ENCODE measurements around the gene IPO11. TPM values are rescaled to one million over a fixed set of nuclear protein-coding genes. Genes with fewer than 3 reads are reported as not detected.

Gene IPO11
- total and polyA plus RNA-seq, 2 of the 13 experiments (the other 11 are each of a cell fraction or from before 2014, with no cell fraction given), result 13.9 to 24.4 TPM

GRCh38 chr5:62412549-62413329, at the start of gene IPO11 (continued):
- TF ChIP-seq ZNF850 (CRISPR knock-in tag; conservative IDR thresholded peaks at IDR 0.05) (no peak), ZNF883 (CRISPR knock-in tag; IDR thresholded peaks at IDR 0.05; ENCODE audit: not compliant biosample characterization) (peak; percentile 35), HBP1 (CRISPR knock-in tag; IDR thresholded peaks at IDR 0.05; ENCODE audit: low read depth) (peak; percentile 94), NFAT5 (CRISPR knock-in tag; IDR thresholded peaks at IDR 0.05) (no peak), ZBTB42 (CRISPR knock-in tag; IDR thresholded peaks at IDR 0.05) (no peak), JUN (CRISPR knock-in tag; IDR thresholded peaks at IDR 0.05) (no peak), KLF6 (CRISPR knock-in tag; IDR thresholded peaks at IDR 0.05) (peak; percentile 31; the same call in 1 of the 2 replicates), KDM4B (CRISPR knock-in tag; IDR thresholded peaks at IDR 0.05) (no peak; the same call in 1 of the 2 replicates), CENPX (CRISPR knock-in tag; IDR thresholded peaks at IDR 0.05) (no peak), ZNF790 (CRISPR knock-in tag; IDR thresholded peaks at IDR 0.05; ENCODE audit: borderline replicate concordance) (no peak), ZFP62 (CRISPR knock-in tag; IDR thresholded peaks at IDR 0.05) (no peak), CHCHD3 (CRISPR knock-in tag; IDR thresholded peaks at IDR 0.05) (no peak), ZMAT3 (CRISPR knock-in tag; conservative IDR thresholded peaks at IDR 0.05) (no peak), HOXA7 (CRISPR knock-in tag; IDR thresholded peaks at IDR 0.05) (no peak), NCOA1 (CRISPR knock-in tag; IDR thresholded peaks at IDR 0.05) (peak; percentile 74; the same call in 1 of the 2 replicates), TAF1 (CRISPR knock-in tag; IDR thresholded peaks at IDR 0.05) (peak; percentile 86), HHEX (CRISPR knock-in tag; IDR thresholded peaks at IDR 0.05) (no peak), ZNF225 (CRISPR knock-in tag; IDR thresholded peaks at IDR 0.05) (peak; percentile 92; the same call in 1 of the 2 replicates), GPBP1L1 (CRISPR knock-in tag; IDR thresholded peaks at IDR 0.05) (no peak), FOXC1 (CRISPR knock-in tag; IDR thresholded peaks at IDR 0.05; ENCODE audit: borderline replicate concordance) (peak; percentile 79), FOXP4 (CRISPR knock-in tag; IDR thresholded peaks at IDR 0.05) (0 out of 2 replicates have a peak, but pooled peaks have one; percentile 20)

Measured in HepG2 (cell line).